GM10248 (cell line): Measurements from ENCODE around the gene XYLT1.

ENCODE experiments used
- CTCF ChIA-PET: fragments of 300-600 bp; sonication (Branson Sonifier 250); formaldehyde crosslinking; extraction: SDS; loops from one replicate; lab custom pipeline; 2021; ENCODE audit warnings: antibody characterized with exemption; lab: Yijun Ruan, JAX
- POLR2A ChIA-PET: fragments of 350-650 bp; sonication (Branson Sonifier 250); formaldehyde crosslinking; extraction: SDS; loops from one replicate; lab custom pipeline; 2020; ENCODE audit warnings: antibody characterized with exemption; lab: Yijun Ruan, JAX
- DNase-seq: peaks from one replicate; pipeline ENCODE4 v3.0.0; 2012; ENCODE audit errors: extremely low spot score
- TF ChIP-seq, protein P1 (sequence below): IDR thresholded peaks from 2 replicates; pipeline ENCODE4 v1.5.1; 2012; ENCODE audit warnings: mild to moderate bottlenecking, low read depth; ENCODE audit errors: extremely low read depth, missing control alignments, control extremely low read depth

Gene XYLT1

DNA sequence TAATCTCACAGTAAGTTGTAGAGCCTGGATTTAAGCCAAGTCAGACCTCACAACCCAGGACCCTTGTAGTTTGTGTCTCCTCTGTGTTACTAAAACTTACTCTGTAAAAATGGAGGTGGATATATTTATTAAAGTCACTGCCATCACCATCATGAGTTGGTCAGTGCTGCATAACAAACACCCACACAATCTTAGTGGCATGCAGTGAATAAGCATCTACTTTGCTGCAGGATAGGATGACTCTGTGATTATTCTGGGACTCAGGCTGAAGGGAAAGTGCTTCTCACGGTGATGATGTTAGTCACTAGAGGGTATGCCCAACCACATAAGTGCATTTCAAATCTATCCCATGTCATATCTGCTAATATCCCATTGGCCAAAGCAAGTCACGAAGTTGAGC lies 398.7 kb downstream of the XYLT1 start:
- DNase-seq = no peak
- ChIA-PET POLR2A (no interaction called here), CTCF (no interaction called here)
- TF ChIP-seq, protein P1, sequence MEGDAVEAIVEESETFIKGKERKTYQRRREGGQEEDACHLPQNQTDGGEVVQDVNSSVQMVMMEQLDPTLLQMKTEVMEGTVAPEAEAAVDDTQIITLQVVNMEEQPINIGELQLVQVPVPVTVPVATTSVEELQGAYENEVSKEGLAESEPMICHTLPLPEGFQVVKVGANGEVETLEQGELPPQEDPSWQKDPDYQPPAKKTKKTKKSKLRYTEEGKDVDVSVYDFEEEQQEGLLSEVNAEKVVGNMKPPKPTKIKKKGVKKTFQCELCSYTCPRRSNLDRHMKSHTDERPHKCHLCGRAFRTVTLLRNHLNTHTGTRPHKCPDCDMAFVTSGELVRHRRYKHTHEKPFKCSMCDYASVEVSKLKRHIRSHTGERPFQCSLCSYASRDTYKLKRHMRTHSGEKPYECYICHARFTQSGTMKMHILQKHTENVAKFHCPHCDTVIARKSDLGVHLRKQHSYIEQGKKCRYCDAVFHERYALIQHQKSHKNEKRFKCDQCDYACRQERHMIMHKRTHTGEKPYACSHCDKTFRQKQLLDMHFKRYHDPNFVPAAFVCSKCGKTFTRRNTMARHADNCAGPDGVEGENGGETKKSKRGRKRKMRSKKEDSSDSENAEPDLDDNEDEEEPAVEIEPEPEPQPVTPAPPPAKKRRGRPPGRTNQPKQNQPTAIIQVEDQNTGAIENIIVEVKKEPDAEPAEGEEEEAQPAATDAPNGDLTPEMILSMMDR = no peak

DNA sequence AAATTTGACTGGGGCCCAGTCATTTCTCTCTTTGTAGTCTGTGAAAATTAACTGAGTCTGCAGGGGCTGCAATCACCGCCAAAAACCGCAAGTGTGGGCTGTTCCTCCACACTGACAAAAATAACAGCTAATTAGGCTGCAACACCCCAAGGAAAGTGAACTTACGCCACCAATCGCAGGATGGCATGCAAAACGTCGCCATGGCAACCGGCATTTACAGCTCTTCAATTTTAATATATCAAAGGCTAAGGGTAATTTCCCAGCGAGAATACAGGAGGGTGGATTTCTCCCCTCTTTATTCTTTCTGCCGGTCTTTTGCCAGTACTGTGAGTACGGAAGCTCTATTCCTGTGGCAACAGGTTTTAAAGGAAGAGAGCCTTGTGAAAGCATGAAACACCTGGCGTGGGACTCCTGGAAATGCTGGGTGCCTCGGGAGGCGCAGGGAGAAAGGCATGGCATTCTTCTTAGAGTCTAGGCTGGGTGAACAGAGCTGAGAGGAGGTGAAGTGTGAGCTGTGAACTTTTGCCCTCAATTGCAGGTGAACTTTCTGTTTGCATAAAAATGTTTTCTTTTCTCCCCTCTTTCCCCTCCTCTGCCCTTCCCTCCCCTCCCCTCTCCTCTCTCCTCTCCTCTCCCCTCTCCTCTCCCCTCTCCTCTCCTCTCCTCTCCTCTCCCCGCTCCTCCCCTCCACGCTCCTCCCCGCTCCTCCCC lies 399.7 kb downstream of the XYLT1 start:
- TF ChIP-seq, protein P1 = no peak
- ChIA-PET POLR2A (interaction anchor here (0.5 to 1.0 kb wide), 3 partner anchors 44 to 1730 kb away, joined by 3 to 5 read pairs (median 4); no protein-coding TSS in a partner anchor), CTCF (interaction anchor here (1.2 to 1.6 kb wide), 4 partner anchors 15 to 397 kb away, joined by 3 to 5 read pairs (median 4); no protein-coding TSS in a partner anchor)
- DNase-seq = peak; percentile 79

DNA sequence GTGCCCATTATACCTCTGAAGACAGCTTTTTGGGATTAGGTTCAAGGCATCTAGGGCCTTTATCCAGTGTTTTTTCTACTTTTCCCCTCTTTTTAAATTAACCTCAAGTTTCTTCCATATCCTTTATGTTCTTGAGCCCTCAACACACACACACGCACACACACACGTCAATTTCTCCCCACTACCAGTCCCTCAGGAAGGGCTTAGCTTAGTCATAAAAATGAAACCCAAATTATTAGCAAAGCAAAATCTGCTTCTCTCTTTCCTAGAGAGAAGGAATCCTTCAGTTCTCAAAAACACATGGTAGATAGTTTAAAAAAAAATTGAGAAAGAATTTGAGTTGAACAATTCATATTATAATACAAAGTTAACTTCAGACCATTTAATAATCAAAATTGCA lies 401.1 kb downstream of the XYLT1 start:
- no peak for DNase-seq
- TF ChIP-seq, protein P1 = no peak
- POLR2A ChIA-PET = no interaction called here
- CTCF ChIA-PET = interaction anchor here (0.9 to 1.6 kb wide), 4 partner anchors 13 to 399 kb away, joined by 3 to 5 read pairs (median 3); no protein-coding TSS in a partner anchor

DNA sequence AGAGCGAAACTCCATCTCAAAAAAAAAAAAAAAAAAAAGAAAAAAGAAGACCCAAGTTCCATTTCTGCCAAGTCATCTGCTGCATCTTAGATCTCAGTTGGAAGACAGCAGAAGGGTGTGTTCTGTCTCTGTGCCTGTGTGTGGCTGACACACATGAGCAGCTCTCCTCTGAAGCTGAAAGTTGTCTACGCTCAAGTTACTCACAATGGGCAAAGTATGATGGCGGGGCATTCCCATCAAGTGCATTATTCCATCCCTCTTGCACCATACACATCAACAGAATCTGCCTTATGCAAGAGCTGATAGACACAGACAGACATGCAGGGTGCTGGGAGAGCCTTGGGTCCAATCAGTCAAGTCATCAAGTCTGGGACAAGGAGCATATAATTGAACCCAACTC lies 402.2 kb downstream of the XYLT1 start:
- TF ChIP-seq, protein P1 = no peak
- peak; percentile 26 for DNase-seq
- CTCF ChIA-PET = interaction anchor here (0.6 to 1.0 kb wide), 2 partner anchors 78 to 191 kb away, joined by 3 read pairs; no protein-coding TSS in a partner anchor
- POLR2A ChIA-PET = interaction anchor here (0.6 kb wide), 1 partner anchor 54 kb away, joined by 4 read pairs; no protein-coding TSS in a partner anchor

DNA sequence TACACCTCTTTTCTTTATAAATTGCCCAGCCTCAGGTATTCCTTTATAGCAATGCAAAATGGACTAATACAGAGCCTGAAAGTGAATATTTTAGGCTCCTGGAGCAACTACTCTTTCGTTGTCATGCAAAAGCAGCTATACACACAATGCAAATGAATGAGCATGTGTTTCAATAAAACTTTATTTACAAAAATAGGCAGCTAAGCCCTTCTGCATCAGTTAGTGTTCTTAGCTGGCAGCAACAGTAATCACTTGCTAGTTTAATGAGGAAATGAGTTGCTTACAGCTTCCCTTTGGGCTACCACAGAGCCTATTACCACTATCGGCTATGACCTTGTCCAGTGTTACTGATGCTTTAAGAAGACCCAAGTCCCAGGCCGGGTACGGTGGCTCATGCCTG lies 402.9 kb downstream of the XYLT1 start:
- ChIA-PET POLR2A (no interaction called here), CTCF (no interaction called here)
- no peak for DNase-seq
- TF ChIP-seq, protein P1 = no peak

DNA sequence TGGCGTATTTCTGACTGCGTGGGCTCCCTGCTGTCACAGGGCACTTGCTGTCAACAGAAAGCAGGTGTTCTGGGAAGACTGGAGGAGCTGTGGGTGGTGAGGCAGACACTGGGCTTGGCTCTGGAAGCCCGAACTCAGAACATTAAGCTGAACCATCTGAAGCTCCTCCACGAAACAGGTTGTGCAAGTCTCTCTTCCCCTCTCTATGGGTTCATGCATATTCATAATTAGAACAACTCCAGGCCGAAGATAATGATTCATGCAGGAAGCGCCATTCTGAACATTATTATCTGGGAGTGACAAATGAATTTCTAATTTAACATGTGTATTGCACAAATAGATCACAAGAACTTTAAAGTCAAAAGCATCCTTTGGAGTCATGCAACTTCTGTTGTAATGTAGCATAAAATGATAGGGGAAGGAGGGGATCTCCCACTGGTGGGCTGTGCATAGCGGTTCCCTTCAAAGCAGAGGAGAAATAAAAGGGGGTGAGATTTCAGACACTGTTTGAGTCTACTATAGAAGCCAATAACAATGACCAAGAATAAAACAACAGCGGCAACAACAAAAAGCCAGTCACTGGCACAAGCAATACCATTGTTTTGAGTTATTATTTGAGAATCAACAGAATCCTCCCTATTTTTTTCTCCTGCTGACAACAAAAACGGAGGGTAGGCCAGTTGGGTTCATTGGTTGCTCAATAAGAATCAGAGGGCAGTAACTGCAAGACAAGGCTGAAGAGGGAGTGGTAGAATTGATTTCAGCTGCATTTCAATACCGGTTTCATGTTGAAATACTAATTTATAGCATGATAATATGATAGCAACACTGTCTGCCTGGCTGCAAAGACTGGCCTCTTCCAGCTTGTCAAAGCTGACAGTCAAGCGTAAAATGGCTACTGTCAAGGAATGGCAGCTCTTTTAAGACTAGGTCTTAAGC lies 407.3 kb downstream of the XYLT1 start:
- TF ChIP-seq, protein P1 = no peak
- no peak for DNase-seq
- ChIA-PET POLR2A (no interaction called here), CTCF (interaction anchor here (0.9 kb wide), 1 partner anchor 25 kb away, joined by 3 read pairs; no protein-coding TSS in a partner anchor)
